Stimulated activated effector memory CD8-positive, alpha-beta T cell treated with anti-CD3 and anti-CD28 coated beads, Interleukin-12 subunit alpha, Interleukin-12 subunit beta, amount 100 ng/mL, for 72 hours (primary cell): ENCODE results near the gene EIF4E1B.

ENCODE experiments used
- ATAC-seq: fragments of 150-1000 bp; cut with Tn5 transposase; 2 replicates; pipeline ENCODE4 v1.10.0; 2021
- DNase-seq, 2 donors: peaks; one replicate each; pipeline ENCODE4 v3.0.0; 2021 to 2022; ENCODE audit warnings: low spot score in 2 of 2
- H3K27ac Mint-ChIP-seq: one replicate; pipeline ENCODE4 v1.8.0; 2022; ENCODE audit warnings: mild to moderate bottlenecking, mixed read lengths
- H3K36me3 Mint-ChIP-seq: one replicate; pipeline ENCODE4 v1.8.0; 2022; ENCODE audit warnings: mild to moderate bottlenecking, mixed read lengths
- H3K4me1 Mint-ChIP-seq: one replicate; pipeline ENCODE4 v1.8.0; 2022; ENCODE audit warnings: mixed read lengths
- H3K4me3 Mint-ChIP-seq: one replicate; pipeline ENCODE4 v1.8.0; 2022; ENCODE audit warnings: mild to moderate bottlenecking, mixed read lengths
- H3K9me3 Mint-ChIP-seq: one replicate; pipeline ENCODE4 v1.8.0; 2022; ENCODE audit warnings: mixed read lengths

Gene EIF4E1B

GRCh38 chr5:176671890-176672747, 41.6 kb downstream of the EIF4E1B start:
- H3K27ac Mint-ChIP-seq = no peak overlapping the region
- no peaks in the 10 kb centered on the region for H3K36me3 Mint-ChIP-seq
- H3K9me3 Mint-ChIP-seq = no peaks in the 10 kb centered on the region
- no peak overlapping the region for H3K4me3 Mint-ChIP-seq
- DNase-seq (no peak), ATAC-seq (no peak)
- no peaks in the 10 kb centered on the region for H3K4me1 Mint-ChIP-seq

- H3K27ac Mint-ChIP-seq = no peak overlapping the region
- no peaks in the 10 kb centered on the region for H3K9me3 Mint-ChIP-seq
- H3K4me1 Mint-ChIP-seq = no peaks in the 10 kb centered on the region
- no peak overlapping the region for H3K4me3 Mint-ChIP-seq
- H3K36me3 Mint-ChIP-seq = no peaks in the 10 kb centered on the region
- DNase-seq (no peak), ATAC-seq (no peak)
Observed at GRCh38 chr5:176673651-176674583, 43.4 kb downstream of the EIF4E1B start.

- H3K4me3 Mint-ChIP-seq = no peak overlapping the region
Observed at GRCh38 chr5:176674799-176675198, 44.3 kb downstream of the EIF4E1B start.

GRCh38 chr5:176675676-176676360, 45.3 kb downstream of the EIF4E1B start:
- ATAC-seq (no peak), DNase-seq (no peak)
- no peaks in the 10 kb centered on the region for H3K36me3 Mint-ChIP-seq
- H3K27ac Mint-ChIP-seq = no peak overlapping the region
- no peaks in the 10 kb centered on the region for H3K9me3 Mint-ChIP-seq
- no peaks in the 10 kb centered on the region for H3K4me1 Mint-ChIP-seq
- H3K4me3 Mint-ChIP-seq = no peak overlapping the region

More at GRCh38 chr5:176674799-176675198, 44.3 kb downstream of the EIF4E1B start:
- ATAC-seq (no peak), DNase-seq (no peak)
- Mint-ChIP-seq H3K9me3 (no peaks in the 10 kb centered on the region), H3K36me3 (no peaks in the 10 kb centered on the region), H3K27ac (no peak overlapping the region), H3K4me1 (no peaks in the 10 kb centered on the region)

GRCh38 chr5:176676361-176676824, 45.9 kb downstream of the EIF4E1B start:
- Mint-ChIP-seq H3K4me3 (no peak overlapping the region), H3K27ac (no peak overlapping the region), H3K9me3 (no peaks in the 10 kb centered on the region), H3K4me1 (no peaks in the 10 kb centered on the region), H3K36me3 (no peaks in the 10 kb centered on the region)
- no peak for DNase-seq
- ATAC-seq = peak; percentile 6

GRCh38 chr5:176677209-176677939, 46.9 kb downstream of the EIF4E1B start:
- H3K27ac Mint-ChIP-seq = no peak overlapping the region
- H3K9me3 Mint-ChIP-seq = no peaks in the 10 kb centered on the region
- H3K36me3 Mint-ChIP-seq = no peaks in the 10 kb centered on the region
- no peak for DNase-seq
- no peaks in the 10 kb centered on the region for H3K4me1 Mint-ChIP-seq
- no peak overlapping the region for H3K4me3 Mint-ChIP-seq
- no peak for ATAC-seq

GRCh38 chr5:176678584-176678983, 48.1 kb downstream of the EIF4E1B start:
- no peaks in the 10 kb centered on the region for H3K9me3 Mint-ChIP-seq
- no peaks in the 10 kb centered on the region for H3K4me1 Mint-ChIP-seq
- no peak overlapping the region for H3K27ac Mint-ChIP-seq
- DNase-seq (no peak), ATAC-seq (no peak)
- H3K4me3 Mint-ChIP-seq = no peak overlapping the region
- H3K36me3 Mint-ChIP-seq = no peaks in the 10 kb centered on the region

GRCh38 chr5:176679365-176680225, 49.1 kb downstream of the EIF4E1B start:
- H3K36me3 Mint-ChIP-seq = no peaks in the 10 kb centered on the region
- no peak for ATAC-seq
- no peaks in the 10 kb centered on the region for H3K4me1 Mint-ChIP-seq
- no peak overlapping the region for H3K27ac Mint-ChIP-seq
- peaks cover 4% of the 10 kb centered on the region for H3K9me3 Mint-ChIP-seq
- H3K4me3 Mint-ChIP-seq = no peak overlapping the region
- DNase-seq = no peak

GRCh38 chr5:176680226-176680563, 49.7 kb downstream of the EIF4E1B start:
- Mint-ChIP-seq H3K4me3 (no peak overlapping the region), H3K9me3 (peaks cover 7% of the 10 kb centered on the region), H3K36me3 (no peaks in the 10 kb centered on the region), H3K27ac (no peak overlapping the region), H3K4me1 (peaks cover 4% of the 10 kb centered on the region)
- DNase-seq (no peak), ATAC-seq (no peak)

GRCh38 chr5:176682016-176682531, 51.6 kb downstream of the EIF4E1B start:
- H3K4me3 Mint-ChIP-seq = no peak overlapping the region
- peaks cover 7% of the 10 kb centered on the region for H3K9me3 Mint-ChIP-seq
- DNase-seq (no peak), ATAC-seq (no peak)
- H3K4me1 Mint-ChIP-seq = peaks cover 6% of the 10 kb centered on the region
- H3K36me3 Mint-ChIP-seq = no peaks in the 10 kb centered on the region
- no peak overlapping the region for H3K27ac Mint-ChIP-seq

- H3K4me1 Mint-ChIP-seq = peaks cover 6% of the 10 kb centered on the region
- no peak for DNase-seq
- peaks cover 7% of the 10 kb centered on the region for H3K9me3 Mint-ChIP-seq
- no peak for ATAC-seq
- no peak overlapping the region for H3K27ac Mint-ChIP-seq
- no peaks in the 10 kb centered on the region for H3K36me3 Mint-ChIP-seq
- H3K4me3 Mint-ChIP-seq = no peak overlapping the region
Observed at GRCh38 chr5:176685010-176685409, 54.5 kb downstream of the EIF4E1B start.

GRCh38 chr5:176687247-176687646, 56.8 kb downstream of the EIF4E1B start:
- H3K36me3 Mint-ChIP-seq = no peaks in the 10 kb centered on the region
- peaks cover 6% of the 10 kb centered on the region for H3K4me1 Mint-ChIP-seq
- peaks cover 7% of the 10 kb centered on the region for H3K9me3 Mint-ChIP-seq
- no peak overlapping the region for H3K4me3 Mint-ChIP-seq
- no peak for ATAC-seq
- H3K27ac Mint-ChIP-seq = no peak overlapping the region
- no peak for DNase-seq

GRCh38 chr5:176687881-176688280, 57.4 kb downstream of the EIF4E1B start:
- Mint-ChIP-seq H3K27ac (no peak overlapping the region), H3K4me3 (no peak overlapping the region), H3K4me1 (peaks cover 6% of the 10 kb centered on the region), H3K9me3 (peaks cover 7% of the 10 kb centered on the region), H3K36me3 (no peaks in the 10 kb centered on the region)
- ATAC-seq (no peak), DNase-seq (no peak)

GRCh38 chr5:176690911-176691310, 60.4 kb downstream of the EIF4E1B start:
- ATAC-seq (no peak), DNase-seq (no peak)
- Mint-ChIP-seq H3K9me3 (no peaks in the 10 kb centered on the region), H3K36me3 (no peaks in the 10 kb centered on the region), H3K4me3 (no peak overlapping the region), H3K27ac (no peak overlapping the region), H3K4me1 (no peaks in the 10 kb centered on the region)
